GM12891 (cell line): ENCODE results near the gene CMPK1.
"Not testable (repeated sequence)": the region's sequence is repeated elsewhere in the genome, so short reads cannot be mapped to it uniquely, and the experiment has no call there.

Experiments used
- DNase-seq: peaks from one replicate; pipeline ENCODE4 v3.0.0; 2011; ENCODE audit warnings: low spot score; ENCODE audit not compliant: insufficient read length
- FAIRE-seq: peaks from 2 replicates; lab custom pipeline; 2011; peaks lifted over from hg19 to GRCh38; lab: Jason Lieb, UNC
- PAX5 ChIP-seq: IDR thresholded peaks from 2 replicates; pipeline ENCODE4 v1.6.1; 2011; ENCODE audit warnings: low read length, moderate library complexity, mild to moderate bottlenecking; ENCODE audit not compliant: insufficient read depth, severe bottlenecking
- POLR2A ChIP-seq: IDR thresholded peaks from 2 replicates; pipeline ENCODE4 v1.6.1; 2011; ENCODE audit warnings: low read depth, low read length, control low read depth
- POLR2AphosphoS5 ChIP-seq: IDR thresholded peaks from 2 replicates; pipeline ENCODE4 v1.6.1; 2011; ENCODE audit warnings: low read depth, low read length, control low read depth
- POU2F2 ChIP-seq: IDR thresholded peaks from 2 replicates; pipeline ENCODE4 v1.6.1; 2011; ENCODE audit warnings: low read depth, mild to moderate bottlenecking, control low read depth, low read length, moderate library complexity
- SPI1 ChIP-seq: IDR thresholded peaks from 2 replicates; pipeline ENCODE4 v1.6.1; 2011; ENCODE audit warnings: low read depth, low read length, control low read depth
- TAF1 ChIP-seq: IDR thresholded peaks from 2 replicates; pipeline ENCODE4 v1.6.1; 2011; ENCODE audit warnings: low read depth, low read length, control low read depth

CMPK1 gene

GRCh38 chr1:47338249-47339077, 4.9 kb downstream of the CMPK1 start:
- FAIRE-seq: no peak
- DNase-seq: no peak
- no peak for TF ChIP-seq TAF1
- no peak for TF ChIP-seq PAX5
- no peak for TF ChIP-seq POLR2AphosphoS5
- no peak for TF ChIP-seq POLR2A
- no peak for TF ChIP-seq SPI1
- TF ChIP-seq POU2F2: no peak

GRCh38 chr1:47340227-47340626, 6.6 kb downstream of the CMPK1 start:
- DNase-seq (no peak), FAIRE-seq (no peak)
- TF ChIP-seq POLR2A (no peak), SPI1 (no peak), PAX5 (no peak), TAF1 (no peak), POLR2AphosphoS5 (no peak), POU2F2 (no peak)

- FAIRE-seq, DNase-seq: not testable (repeated sequence)
Measured at GRCh38 chr1:47346979-47347378, 13.4 kb downstream of the CMPK1 start.

GRCh38 chr1:47347735-47348134, 14.1 kb downstream of the CMPK1 start:
- TF ChIP-seq POLR2A (no peak), TAF1 (no peak), SPI1 (no peak), PAX5 (no peak), POLR2AphosphoS5 (no peak), POU2F2 (no peak)
- DNase-seq (no peak), FAIRE-seq (peak; percentile 58)

GRCh38 chr1:47348246-47348645, 14.7 kb downstream of the CMPK1 start:
- TF ChIP-seq POLR2A (no peak), TAF1 (no peak), SPI1 (no peak), POLR2AphosphoS5 (no peak), PAX5 (no peak), POU2F2 (no peak)
- DNase-seq (no peak), FAIRE-seq (no peak)

- FAIRE-seq (peak; percentile 81), DNase-seq (no peak)
- TF ChIP-seq PAX5 (no peak), POLR2AphosphoS5 (no peak), POU2F2 (no peak), POLR2A (no peak), SPI1 (no peak), TAF1 (no peak)
Measured at GRCh38 chr1:47351305-47351704, 17.7 kb downstream of the CMPK1 start.

GRCh38 chr1:47361380-47361779, 27.8 kb downstream of the CMPK1 start:
- DNase-seq (no peak), FAIRE-seq (no peak)
- no peak for TF ChIP-seq PAX5
- TF ChIP-seq TAF1: no peak
- TF ChIP-seq SPI1: no peak
- no peak for TF ChIP-seq POU2F2
- TF ChIP-seq POLR2AphosphoS5: no peak
- no peak for TF ChIP-seq POLR2A

- DNase-seq (no peak), FAIRE-seq (no peak)
- no peak for TF ChIP-seq SPI1
- TF ChIP-seq POLR2A: no peak
- no peak for TF ChIP-seq TAF1
- no peak for TF ChIP-seq PAX5
- TF ChIP-seq POU2F2: no peak
- TF ChIP-seq POLR2AphosphoS5: no peak
Measured at GRCh38 chr1:47362828-47363227, 29.2 kb downstream of the CMPK1 start.

- no peak for DNase-seq
- no peak for FAIRE-seq
- TF ChIP-seq POLR2A (no peak), TAF1 (no peak), PAX5 (no peak), SPI1 (no peak), POLR2AphosphoS5 (no peak), POU2F2 (no peak)
Measured at GRCh38 chr1:47367651-47368050, 34.1 kb downstream of the CMPK1 start.

- no peak for DNase-seq
- TF ChIP-seq POLR2A (no peak), PAX5 (no peak), TAF1 (no peak), POLR2AphosphoS5 (no peak), SPI1 (no peak), POU2F2 (no peak)
- FAIRE-seq: no peak
Measured at GRCh38 chr1:47371016-47371517, 37.5 kb downstream of the CMPK1 start.
